Upper lobe of right lung (tissue), 1 donor: ENCODE results near the gene HELLS. TPM values are rescaled to one million over a fixed set of nuclear protein-coding genes. Genes with fewer than 3 reads are reported as not detected.

ENCODE experiments used
- ATAC-seq: fragments of 200-7000 bp; cut with Tn5 transposase; one replicate; pipeline ENCODE4 v1.9.1; 2020; ENCODE audit warnings: mild to moderate bottlenecking, moderate library complexity
- DNase-seq: peaks from one replicate; pipeline ENCODE4 v3.0.0-alpha.2; 2020
- H3K27ac ChIP-seq: fragments of 200-600 bp; one replicate; pipeline ENCODE4 v1.8.0; 2022
- H3K27me3 ChIP-seq: fragments of 200-600 bp; one replicate; pipeline ENCODE4 v1.8.0; 2022; ENCODE audit warnings: mild to moderate bottlenecking
- H3K36me3 ChIP-seq: fragments of 200-600 bp; one replicate; pipeline ENCODE4 v1.8.0; 2022
- H3K4me1 ChIP-seq: fragments of 200-600 bp; one replicate; pipeline ENCODE4 v1.8.0; 2022
- H3K4me3 ChIP-seq: fragments of 200-600 bp; one replicate; pipeline ENCODE4 v1.8.0; 2022; ENCODE audit warnings: mild to moderate bottlenecking
- H3K9me3 ChIP-seq: fragments of 200-600 bp; one replicate; pipeline ENCODE4 v1.8.0; 2022
- CTCF ChIP-seq: fragments of 200-600 bp; IDR thresholded peaks from one replicate; pipeline ENCODE4 v1.8.0; 2022; ENCODE audit warnings: antibody characterized with exemption
- intact Hi-C: fragments of 100-400 bp; cut with DNase I; formaldehyde crosslinking; loops from one replicate; pipeline ENCODE4 v1.11.0; 2022
- total RNA-seq: library from RNA; stranded (reverse); fragmentation: NEBNext Ultra II Directional; extraction: Animal tissue kit (Norgen Biotek cat#: 25700); gene quantifications from one replicate; pipeline ENCODE4 v1.2.1, GENCODE V29; 2021
- donor health status: DM: no; HTN: yes; CAD: no; lungs with severe emphysema.

The HELLS gene
- total RNA-seq, 1 donor from 2014 or later: 3.3 TPM

DNA sequence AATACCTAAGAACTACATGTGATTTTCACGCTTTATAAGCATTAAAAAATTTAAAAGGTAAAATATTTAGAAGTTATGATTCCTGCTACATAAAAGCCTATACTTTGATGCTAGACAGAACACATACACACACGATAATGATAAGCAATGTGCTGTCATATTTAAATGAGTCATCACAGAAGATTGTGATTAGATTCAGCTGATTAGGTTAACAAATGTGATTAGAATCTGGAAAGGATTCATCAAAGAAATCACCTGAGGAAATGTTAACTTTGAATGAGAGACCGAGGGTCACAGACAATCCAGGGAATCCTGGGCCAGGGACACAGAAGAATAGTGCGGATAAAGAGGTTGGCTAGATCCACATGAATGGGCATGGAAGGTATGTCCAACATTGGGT, 95.9 kb downstream of the HELLS start:
- Histone ChIP-seq H3K27me3 (no peaks in the 10 kb centered on the region), H3K27ac (no peak overlapping the region), H3K36me3 (no peaks in the 10 kb centered on the region), H3K4me3 (no peak overlapping the region), H3K9me3 (no peaks in the 10 kb centered on the region), H3K4me1 (no peaks in the 10 kb centered on the region)
- no peak for ATAC-seq
- DNase-seq: no peak
- TF ChIP-seq CTCF: no peak
- intact Hi-C loops: no loop called here

GRCh38 chr10:94644352-94644751, 98.8 kb downstream of the HELLS start:
- ATAC-seq (no peak), DNase-seq (no peak)
- Histone ChIP-seq H3K9me3 (no peaks in the 10 kb centered on the region), H3K4me1 (no peaks in the 10 kb centered on the region), H3K27ac (no peak overlapping the region), H3K27me3 (no peaks in the 10 kb centered on the region), H3K4me3 (no peak overlapping the region), H3K36me3 (no peaks in the 10 kb centered on the region)
- intact Hi-C loops: no loop called here
- TF ChIP-seq CTCF: no peak

- DNase-seq (no peak), ATAC-seq (no peak)
- no peak overlapping the region for H3K4me3 ChIP-seq
- no peaks in the 10 kb centered on the region for H3K27me3 ChIP-seq
- TF ChIP-seq CTCF: no peak
- intact Hi-C loops: no loop called here
- no peaks in the 10 kb centered on the region for H3K9me3 ChIP-seq
- no peaks in the 10 kb centered on the region for H3K4me1 ChIP-seq
- H3K27ac ChIP-seq: no peak overlapping the region
- no peaks in the 10 kb centered on the region for H3K36me3 ChIP-seq
Observed at GRCh38 chr10:94645285-94645684, 99.7 kb downstream of the HELLS start.

Other genes starting within 250 kb of the HELLS start
- 20.9 TPM for gene NOC3L, start 182.8 kb upstream of the HELLS start, total RNA-seq
- 11.1 TPM for gene TBC1D12, start 143.2 kb upstream of the HELLS start, total RNA-seq
- 1.1 TPM for gene CYP2C18, start 137.9 kb downstream of the HELLS start, total RNA-seq
- not detected for gene CYP2C19, start 216.9 kb downstream of the HELLS start, total RNA-seq